ENCODE results near the gene MRPS27.
"Not testable (repeated sequence)": the region's sequence is repeated elsewhere in the genome, so short reads cannot be mapped to it uniquely, and the experiment has no call there.

The MRPS27 gene

GRCh38 chr5:72202331-72202825 lies 117.7 kb downstream of the MRPS27 start:
- DNase-seq (ENCODE audit: low spot score), result no peak

DNA sequence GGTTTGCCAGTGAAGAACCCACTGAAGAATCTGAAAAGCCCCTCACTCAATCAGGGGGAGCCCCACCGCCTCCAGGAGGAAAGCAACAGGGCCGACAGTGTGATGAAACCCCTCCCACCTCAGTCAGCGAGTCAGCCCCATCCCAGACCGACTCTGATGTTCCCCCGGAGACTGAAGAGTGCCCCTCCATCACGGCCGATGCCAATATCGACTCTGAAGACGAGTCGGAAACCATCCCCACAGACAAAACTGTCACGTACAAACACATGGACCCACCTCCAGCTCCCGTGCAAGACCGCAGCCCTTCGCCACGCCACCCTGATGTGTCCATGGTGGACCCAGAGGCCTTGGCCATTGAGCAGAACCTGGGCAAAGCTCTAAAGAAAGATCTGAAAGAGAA lies 120.4 kb downstream of the MRPS27 start:
- no peak for DNase-seq (ENCODE audit: low spot score)

- no peak for DNase-seq (ENCODE audit: low spot score)
Observed at GRCh38 chr5:72197393-72197792, 122.6 kb downstream of the MRPS27 start.

GRCh38 chr5:72195581-72195980 lies 124.5 kb downstream of the MRPS27 start:
- DNase-seq (ENCODE audit: low spot score), result no peak

GRCh38 chr5:72194846-72195245 lies 125.2 kb downstream of the MRPS27 start:
- no peak for DNase-seq (ENCODE audit: low spot score)

- DNase-seq (ENCODE audit: low spot score), result no peak
Observed at GRCh38 chr5:72191404-72191803, 128.6 kb downstream of the MRPS27 start.

- no peak for DNase-seq (ENCODE audit: low spot score)
Observed at GRCh38 chr5:72189146-72189545, 130.9 kb downstream of the MRPS27 start.

- no peak for DNase-seq (ENCODE audit: low spot score)
Observed at GRCh38 chr5:72188166-72188565, 131.9 kb downstream of the MRPS27 start.

- DNase-seq (ENCODE audit: low spot score), result no peak
Observed at GRCh38 chr5:72187388-72188075, 132.5 kb downstream of the MRPS27 start.

- no peak for DNase-seq (ENCODE audit: low spot score)
Observed at GRCh38 chr5:72185496-72186329, 134.3 kb downstream of the MRPS27 start.

DNA sequence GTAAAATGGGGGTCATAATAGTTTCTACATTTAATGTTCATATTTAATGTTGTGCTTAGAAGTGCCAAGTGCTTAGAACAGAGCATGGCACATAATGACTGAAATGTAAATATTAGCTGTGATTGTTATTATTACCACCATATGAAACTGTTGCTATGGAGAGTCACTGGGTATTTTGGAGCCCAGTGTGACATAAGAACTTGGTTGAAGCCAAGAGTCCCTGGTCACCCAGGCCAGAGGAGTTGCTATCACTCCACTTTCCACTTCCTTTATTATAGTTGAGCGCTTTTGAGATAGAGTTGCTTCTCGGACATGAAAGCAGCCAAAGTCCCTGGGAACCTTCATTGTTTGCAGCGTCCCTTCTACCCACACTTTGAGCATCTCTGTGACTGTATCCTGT lies 135.6 kb downstream of the MRPS27 start:
- DNase-seq (ENCODE audit: low spot score), result no peak

GRCh38 chr5:72183101-72183520 lies 136.9 kb downstream of the MRPS27 start:
- no peak for DNase-seq (ENCODE audit: low spot score)

DNA sequence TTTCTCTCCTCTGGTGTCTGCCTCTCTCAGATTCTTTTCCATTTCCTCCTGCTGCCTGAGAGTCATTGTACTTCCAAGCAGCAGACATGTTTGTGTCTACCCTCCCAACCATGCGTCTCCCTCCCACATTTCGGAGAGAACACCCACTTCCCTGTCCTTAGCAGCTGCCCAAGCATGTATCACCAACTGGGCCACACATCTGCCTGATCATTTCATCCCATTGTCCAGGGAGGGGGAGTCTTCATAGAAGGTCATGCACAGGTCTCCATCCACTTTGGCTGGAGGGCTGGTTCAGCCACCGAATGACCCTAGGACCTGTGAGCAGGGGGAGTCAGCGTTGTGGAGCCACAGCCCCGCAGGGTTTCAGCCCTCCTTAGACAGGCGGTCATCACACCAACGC lies 137.4 kb downstream of the MRPS27 start:
- DNase-seq (ENCODE audit: low spot score), result no peak

DNA sequence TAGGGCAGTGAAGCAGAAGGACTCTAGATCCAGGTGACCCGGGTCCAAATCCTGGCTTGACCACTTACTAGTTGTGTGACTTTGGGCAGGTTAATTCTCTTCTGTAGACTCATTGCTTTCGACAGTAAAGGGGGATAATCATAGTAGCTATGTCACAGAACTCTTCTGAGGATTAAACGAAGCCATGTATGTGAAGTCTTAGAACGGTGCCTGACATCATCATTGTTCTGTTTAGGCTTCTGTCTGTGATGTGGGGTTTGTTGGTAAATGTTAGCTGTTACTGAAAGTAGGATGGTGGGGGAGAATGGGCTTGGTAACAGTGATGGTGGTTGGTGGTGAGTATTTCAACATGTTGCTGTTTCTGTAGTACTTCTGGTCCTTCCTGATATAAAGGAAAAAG lies 139.1 kb downstream of the MRPS27 start:
- no peak for DNase-seq (ENCODE audit: low spot score)

DNA sequence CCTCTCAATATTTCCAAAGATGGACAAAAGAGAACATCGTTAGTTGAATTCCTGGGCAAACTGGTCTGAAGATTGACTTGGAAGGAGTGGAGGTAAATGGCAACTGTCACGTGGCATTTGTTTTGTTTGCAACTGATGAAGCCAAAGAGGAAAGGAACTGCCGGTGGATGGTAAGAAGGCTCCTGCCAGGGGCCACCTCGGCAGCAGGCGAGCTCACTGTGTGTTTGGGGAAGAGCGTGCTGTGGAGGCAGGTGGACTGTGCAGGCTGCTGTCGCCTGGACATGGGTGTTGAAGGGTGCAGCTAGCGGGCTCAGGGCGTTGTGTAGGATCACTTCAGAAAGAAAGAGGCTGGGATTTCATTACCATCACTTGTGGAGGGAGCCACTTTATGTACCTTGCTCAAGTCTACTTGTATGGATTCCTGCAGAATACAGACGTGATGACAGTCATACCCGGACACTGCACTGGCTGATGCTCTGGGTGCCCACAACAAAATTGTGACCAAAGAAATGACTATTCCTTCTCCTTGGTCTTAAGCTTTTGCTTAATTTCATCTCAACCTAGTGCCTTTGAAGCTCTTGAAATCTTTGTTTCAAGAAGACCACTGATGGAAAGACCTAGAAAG lies 140.1 kb downstream of the MRPS27 start:
- no peak for DNase-seq (ENCODE audit: low spot score)

- no peak for DNase-seq (ENCODE audit: low spot score)
Observed at GRCh38 chr5:72179028-72179815, 140.8 kb downstream of the MRPS27 start.

DNA sequence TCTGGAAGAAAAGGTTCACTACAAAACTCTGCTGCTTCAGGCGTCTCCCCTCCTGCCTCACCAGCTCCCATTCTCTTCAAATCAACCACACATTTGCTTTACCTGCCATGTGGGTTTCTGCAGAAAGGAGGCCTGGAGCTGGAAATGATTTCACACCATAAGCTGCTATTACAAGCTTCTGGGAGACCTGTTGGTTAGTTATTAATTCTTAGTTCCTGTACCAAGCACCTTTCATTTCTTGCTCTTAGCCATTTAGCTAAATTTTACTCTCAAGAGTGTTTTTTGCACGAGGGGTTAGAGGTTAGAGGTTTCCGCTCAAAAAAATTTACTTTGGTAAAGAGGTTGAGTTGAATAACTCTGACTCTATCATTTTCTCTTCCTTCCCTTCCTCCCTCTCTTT lies 142.5 kb downstream of the MRPS27 start:
- DNase-seq (ENCODE audit: low spot score), result no peak

GRCh38 chr5:72172786-72173185 lies 147.3 kb downstream of the MRPS27 start:
- DNase-seq (ENCODE audit: low spot score), result no peak

DNA sequence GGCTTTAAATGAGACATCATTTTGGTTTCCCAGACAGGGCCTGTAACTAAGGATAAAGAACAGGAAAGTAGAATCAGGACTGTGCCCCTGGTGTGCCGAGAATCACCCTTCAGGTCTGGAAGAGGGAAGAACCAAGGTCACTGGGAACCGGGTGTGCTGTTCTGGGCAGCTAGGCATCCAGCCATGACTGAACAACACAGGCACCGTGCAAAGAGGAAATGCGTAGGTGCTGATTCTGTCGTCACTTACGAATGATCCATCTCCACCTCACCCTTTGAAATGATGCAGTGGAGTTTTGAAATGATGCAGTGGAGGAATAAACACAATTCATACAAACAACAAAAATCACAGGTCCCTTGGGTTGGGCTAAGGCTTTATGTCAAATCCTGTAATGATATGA lies 148.4 kb downstream of the MRPS27 start:
- DNase-seq (ENCODE audit: low spot score), result no peak

DNA sequence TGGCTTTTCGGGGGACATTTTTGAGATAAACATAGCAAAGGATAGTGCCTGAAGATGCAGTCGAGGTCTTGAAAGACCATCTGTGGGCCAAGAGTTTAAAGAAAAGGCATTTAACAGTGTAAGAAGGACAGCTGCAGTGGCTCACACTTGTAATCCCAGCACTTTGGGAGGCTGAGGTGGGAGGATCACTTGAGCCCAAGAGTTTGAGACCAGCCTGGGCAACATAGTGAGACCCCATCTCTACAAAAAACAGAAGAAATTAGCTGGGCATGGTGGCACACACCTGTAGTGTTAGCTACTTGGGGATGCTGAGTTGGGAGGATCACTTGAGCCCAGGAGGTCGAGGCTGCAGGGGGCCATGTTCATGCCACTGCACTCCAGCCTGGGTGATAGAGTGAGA lies 148.9 kb downstream of the MRPS27 start:
- not testable (repeated sequence) for DNase-seq (ENCODE audit: low spot score)

DNA sequence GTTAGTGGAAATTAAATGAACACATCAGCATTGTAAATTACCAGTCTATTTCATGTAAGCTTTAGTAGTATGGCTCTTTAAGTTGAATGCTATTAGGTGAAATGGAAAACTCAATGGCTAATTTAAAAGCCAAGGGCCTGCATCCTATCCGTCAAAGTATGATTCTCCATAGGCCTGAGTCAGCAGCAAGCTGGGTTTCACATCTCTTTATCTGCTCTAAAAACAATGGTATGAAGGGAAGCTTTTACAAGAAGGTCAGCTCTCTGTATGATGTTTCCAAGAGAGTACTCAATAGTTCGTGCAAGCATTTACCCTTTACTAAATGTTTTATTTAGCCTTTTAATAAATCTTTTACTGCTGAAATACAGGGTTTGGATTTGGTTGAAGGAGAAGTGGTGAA lies 149.9 kb downstream of the MRPS27 start:
- no peak for DNase-seq (ENCODE audit: low spot score)
